AG10803 (cell line): ENCODE results near the gene NHP2.

Experiments used
- DNase-seq: peaks from one replicate; pipeline ENCODE4 v3.0.0; 2010; ENCODE audit warnings: low read depth
- H3K4me3 ChIP-seq: 2 replicates; pipeline ENCODE4 v1.5.1; 2011; ENCODE audit warnings: mild to moderate bottlenecking, low read length, control low read depth
- TF ChIP-seq, protein P1 (sequence below): conservative IDR thresholded peaks from 2 replicates; pipeline ENCODE4 v1.5.1; 2011; ENCODE audit warnings: mild to moderate bottlenecking, low read length, control low read depth, inconsistent platforms

The NHP2 gene

DNA sequence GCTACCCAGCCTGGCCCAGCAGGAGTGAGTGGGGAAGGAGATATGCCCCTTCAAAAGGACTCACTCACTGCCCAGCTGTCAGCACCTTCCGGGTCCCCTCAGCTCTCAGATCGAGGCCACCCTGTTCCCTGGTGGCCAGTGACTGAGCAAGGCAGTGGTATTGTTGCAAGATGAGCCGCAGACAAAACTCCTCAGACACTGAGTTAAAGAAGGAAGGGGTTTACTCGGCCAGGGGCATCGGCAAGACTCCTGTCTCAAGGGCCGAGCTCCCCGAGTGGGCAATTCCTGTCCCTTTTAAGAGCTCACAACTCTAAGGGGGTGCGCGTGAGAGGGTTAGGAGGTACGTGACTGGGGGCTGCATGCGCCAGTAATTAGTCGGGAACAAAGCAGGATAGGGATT lies 50.1 kb downstream of the NHP2 start:
- H3K4me3 ChIP-seq = no peak overlapping the region
- TF ChIP-seq, protein P1, sequence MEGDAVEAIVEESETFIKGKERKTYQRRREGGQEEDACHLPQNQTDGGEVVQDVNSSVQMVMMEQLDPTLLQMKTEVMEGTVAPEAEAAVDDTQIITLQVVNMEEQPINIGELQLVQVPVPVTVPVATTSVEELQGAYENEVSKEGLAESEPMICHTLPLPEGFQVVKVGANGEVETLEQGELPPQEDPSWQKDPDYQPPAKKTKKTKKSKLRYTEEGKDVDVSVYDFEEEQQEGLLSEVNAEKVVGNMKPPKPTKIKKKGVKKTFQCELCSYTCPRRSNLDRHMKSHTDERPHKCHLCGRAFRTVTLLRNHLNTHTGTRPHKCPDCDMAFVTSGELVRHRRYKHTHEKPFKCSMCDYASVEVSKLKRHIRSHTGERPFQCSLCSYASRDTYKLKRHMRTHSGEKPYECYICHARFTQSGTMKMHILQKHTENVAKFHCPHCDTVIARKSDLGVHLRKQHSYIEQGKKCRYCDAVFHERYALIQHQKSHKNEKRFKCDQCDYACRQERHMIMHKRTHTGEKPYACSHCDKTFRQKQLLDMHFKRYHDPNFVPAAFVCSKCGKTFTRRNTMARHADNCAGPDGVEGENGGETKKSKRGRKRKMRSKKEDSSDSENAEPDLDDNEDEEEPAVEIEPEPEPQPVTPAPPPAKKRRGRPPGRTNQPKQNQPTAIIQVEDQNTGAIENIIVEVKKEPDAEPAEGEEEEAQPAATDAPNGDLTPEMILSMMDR = no peak
- no peak for DNase-seq
